ENCODE results near the gene CXorf58. TPM values are rescaled to one million over a fixed set of nuclear protein-coding genes. Genes with fewer than 3 reads are reported as not detected.

The CXorf58 gene
- total and polyA plus RNA-seq, 4 donors, result 0.05 to 0.17 TPM; not detected in 2

- Histone ChIP-seq H3K27me3 (ENCODE audit: control insufficient read depth in 4 of 4, insufficient read depth in 4 of 4, low read length in 3 of 4) (peaks cover 0 to 3% (median 0%) of the 10 kb centered on the region in 4 donors), H3K27ac (ENCODE audit: low read depth in 1 of 2, low read length in 2 of 2) (no peak overlapping the region), H3K4me3 (ENCODE audit: low read depth in 1 of 3, low read length in 3 of 3) (no peak overlapping the region), H3K9ac (ENCODE audit: low read depth in 1 of 2, low read length in 2 of 2) (no peak overlapping the region), H3K36me3 (ENCODE audit: control insufficient read depth in 4 of 4, insufficient read depth in 3 of 4, low read depth in 1 of 4, low read length in 3 of 4) (no peaks in the 10 kb centered on the region), H3K9me3 (ENCODE audit: control insufficient read depth in 4 of 4, low read length in 3 of 4) (no peaks in the 10 kb centered on the region), H3K4me1 (ENCODE audit: control insufficient read depth in 4 of 4, insufficient read depth in 4 of 4, low read length in 3 of 4) (no peaks in the 10 kb centered on the region)
- TF ChIP-seq RAD21 (IDR thresholded peaks at IDR 0.05) (no peak), NR2F2 (IDR thresholded peaks at IDR 0.05) (no peak), HNF4A (conservative IDR thresholded peaks at IDR 0.05) (no peak), SP1 (IDR thresholded peaks at IDR 0.05) (no peak), JUND (IDR thresholded peaks at IDR 0.05) (no peak), TAF1 (conservative IDR thresholded peaks at IDR 0.05) (no peak), YY1 (IDR thresholded peaks at IDR 0.05) (no peak), EGR1 (IDR thresholded peaks at IDR 0.05; ENCODE audit: low read depth in 2 of 2) (no peak), ZBTB33 (IDR thresholded peaks at IDR 0.05) (no peak), GABPA (IDR thresholded peaks at IDR 0.05 in 1 of 2, conservative IDR thresholded peaks at IDR 0.05 in 1 of 2) (no peak), FOXA2 (IDR thresholded peaks at IDR 0.05) (no peak), RXRA (IDR thresholded peaks at IDR 0.05) (no peak), FOXA1 (IDR thresholded peaks at IDR 0.05) (no peak), MAX (IDR thresholded peaks at IDR 0.05) (no peak), ATF3 (IDR thresholded peaks at IDR 0.05) (no peak), CTCF (IDR thresholded peaks at IDR 0.05; ENCODE audit: low read depth, low read length, missing input control) (no peak)
- no peak for DNase-seq (ENCODE audit: low spot score)
- 73% methylated on average over 4 of the region's 4 CpGs for WGBS
Measured at GRCh38 chrX:23937100-23937499, 29.3 kb downstream of the CXorf58 start.

- Histone ChIP-seq H3K9me3 (ENCODE audit: control insufficient read depth in 4 of 4, low read length in 3 of 4) (no peaks in the 10 kb centered on the region), H3K36me3 (ENCODE audit: control insufficient read depth in 4 of 4, insufficient read depth in 3 of 4, low read depth in 1 of 4, low read length in 3 of 4) (no peaks in the 10 kb centered on the region), H3K9ac (ENCODE audit: low read depth in 1 of 2, low read length in 2 of 2) (no peak overlapping the region), H3K27ac (ENCODE audit: low read depth in 1 of 2, low read length in 2 of 2) (no peak overlapping the region), H3K4me3 (ENCODE audit: low read depth in 1 of 3, low read length in 3 of 3) (no peak overlapping the region), H3K4me1 (ENCODE audit: control insufficient read depth in 4 of 4, insufficient read depth in 4 of 4, low read length in 3 of 4) (no peaks in the 10 kb centered on the region), H3K27me3 (ENCODE audit: control insufficient read depth in 4 of 4, insufficient read depth in 4 of 4, low read length in 3 of 4) (peaks cover 0 to 3% (median 0%) of the 10 kb centered on the region in 4 donors)
- WGBS, result 87% methylated on average over 1 of the region's 1 CpG
- no peak for DNase-seq (ENCODE audit: low spot score)
- no peak for TF ChIP-seq GABPA (IDR thresholded peaks at IDR 0.05 in 1 of 2, conservative IDR thresholded peaks at IDR 0.05 in 1 of 2)
- no peak for TF ChIP-seq JUND (IDR thresholded peaks at IDR 0.05)
- no peak for TF ChIP-seq HNF4G (IDR thresholded peaks at IDR 0.05)
- TF ChIP-seq FOXA1 (IDR thresholded peaks at IDR 0.05), result no peak
- no peak for TF ChIP-seq RAD21 (IDR thresholded peaks at IDR 0.05)
- no peak for TF ChIP-seq CTCF (IDR thresholded peaks at IDR 0.05; ENCODE audit: low read depth, low read length, missing input control)
- no peak for TF ChIP-seq REST (IDR thresholded peaks at IDR 0.05)
- no peak for TF ChIP-seq ZBTB33 (IDR thresholded peaks at IDR 0.05)
- TF ChIP-seq ATF3 (IDR thresholded peaks at IDR 0.05), result no peak
- TF ChIP-seq YY1 (IDR thresholded peaks at IDR 0.05), result no peak
- TF ChIP-seq FOXA2 (IDR thresholded peaks at IDR 0.05), result no peak
- no peak for TF ChIP-seq HNF4A (conservative IDR thresholded peaks at IDR 0.05)
- no peak for TF ChIP-seq RXRA (IDR thresholded peaks at IDR 0.05)
Measured at GRCh38 chrX:23938690-23939089, 30.9 kb downstream of the CXorf58 start.
